WTC11 (cell line): ENCODE measurements around the gene SLC38A11. TPM values are rescaled to one million over a fixed set of nuclear protein-coding genes. Genes with fewer than 3 reads are reported as not detected.

Experiments
- ATAC-seq: fragments of 200-7000 bp; cut with Tn5 transposase; 2 replicates; pipeline ENCODE4 v1.10.0; 2021; ENCODE audit warnings: mild to moderate bottlenecking, moderate library complexity
- CTCF ChIA-PET: fragments of 300-600 bp; sonication (Branson Sonifier 250); formaldehyde crosslinking; loops from one replicate; lab custom pipeline; 2021; ENCODE audit warnings: antibody characterized with exemption; lab: Charles Lee
- POLR2A ChIA-PET: fragments of 350-600 bp; sonication (Branson Sonifier 250); formaldehyde crosslinking; loops from one replicate; lab custom pipeline; 2021; ENCODE audit warnings: antibody characterized with exemption; lab: Charles Lee
- DNase-seq: peaks from one replicate; pipeline ENCODE4 v3.0.0; 2021; ENCODE audit warnings: low spot score
- H3K27ac Mint-ChIP-seq: 2 replicates; pipeline ENCODE4 v1.8.0; 2021; ENCODE audit warnings: mixed read lengths
- H3K27me3 Mint-ChIP-seq: 2 replicates; pipeline ENCODE4 v1.8.0; 2021; ENCODE audit warnings: low read depth, mild to moderate bottlenecking, moderate library complexity, mixed read lengths
- H3K36me3 Mint-ChIP-seq: 2 replicates; pipeline ENCODE4 v1.8.0; 2021; ENCODE audit warnings: mixed read lengths
- H3K4me1 Mint-ChIP-seq: 2 replicates; pipeline ENCODE4 v1.8.0; 2022; ENCODE audit warnings: mixed read lengths
- H3K4me3 Mint-ChIP-seq: 2 replicates; pipeline ENCODE4 v1.8.0; 2021; ENCODE audit warnings: mild to moderate bottlenecking, moderate library complexity, mixed read lengths
- H3K9me3 Mint-ChIP-seq: 2 replicates; pipeline ENCODE4 v1.8.0; 2021; ENCODE audit warnings: mixed read lengths
- CREM ChIP-seq: sonication (generic); formaldehyde crosslinking; IDR thresholded peaks from 2 replicates; pipeline ENCODE4 v1.8.1; 2022; ENCODE audit warnings: mild to moderate bottlenecking, missing genetic modification reagents, moderate library complexity
- EMX1 ChIP-seq: fragments of 250-450 bp; sonication (Bioruptor Pico); IDR thresholded peaks from 2 replicates; pipeline ENCODE4 v1.8.0; 2021; ENCODE audit warnings: mild to moderate bottlenecking
- FOXJ3 ChIP-seq: sonication (generic); formaldehyde crosslinking; IDR thresholded peaks from 2 replicates; pipeline ENCODE4 v1.9.0; 2021; ENCODE audit warnings: missing genetic modification reagents, mild to moderate bottlenecking, borderline replicate concordance
- TEAD1 ChIP-seq: sonication (generic); formaldehyde crosslinking; IDR thresholded peaks from 2 replicates; pipeline ENCODE4 v1.8.0; 2022; ENCODE audit warnings: mild to moderate bottlenecking, missing genetic modification reagents
- TEAD4 ChIP-seq: sonication (generic); formaldehyde crosslinking; IDR thresholded peaks from 2 replicates; pipeline ENCODE4 v1.8.0; 2022; ENCODE audit warnings: mild to moderate bottlenecking, missing genetic modification reagents
- ZNF317 ChIP-seq: sonication (generic); formaldehyde crosslinking; IDR thresholded peaks from 2 replicates; pipeline ENCODE4 v1.8.1; 2023; ENCODE audit warnings: low read depth, mild to moderate bottlenecking, moderate library complexity, missing genetic modification reagents, borderline replicate concordance
- ZNF396 ChIP-seq: fragments of 250-450 bp; sonication (Bioruptor Pico); IDR thresholded peaks from 2 replicates; pipeline ENCODE4 v1.8.0; 2021; ENCODE audit warnings: mild to moderate bottlenecking, moderate library complexity, borderline replicate concordance
- total RNA-seq: library from RNA; stranded (reverse); gene quantifications from 3 replicates; pipeline ENCODE4 v1.2.3, GENCODE V29; 2021
- TF ChIP-seq, protein P1 (sequence below): fragments of 250-450 bp; sonication (Bioruptor Pico); IDR thresholded peaks from 2 replicates; pipeline ENCODE4 v1.9.0; 2021; ENCODE audit warnings: mild to moderate bottlenecking
- TF ChIP-seq, protein P2 (sequence below): fragments of 250-450 bp; sonication (Bioruptor Pico); conservative IDR thresholded peaks from 2 replicates; pipeline ENCODE4 v1.9.0; 2021; ENCODE audit warnings: mild to moderate bottlenecking
- TF ChIP-seq, protein P3 (sequence below): sonication (generic); formaldehyde crosslinking; IDR thresholded peaks from 2 replicates; pipeline ENCODE4 v1.8.0; 2023; ENCODE audit warnings: mild to moderate bottlenecking, missing genetic modification reagents
- TF ChIP-seq, protein P4 (sequence below): fragments of 250-450 bp; sonication (Bioruptor Pico); IDR thresholded peaks from 2 replicates; pipeline ENCODE4 v1.9.0; 2021; ENCODE audit warnings: mild to moderate bottlenecking, borderline replicate concordance
- TF ChIP-seq, protein P5 (sequence below): sonication (generic); formaldehyde crosslinking; IDR thresholded peaks from 2 replicates; pipeline ENCODE4 v1.8.1; 2022; ENCODE audit warnings: low read depth, mild to moderate bottlenecking, moderate library complexity, missing genetic modification reagents, borderline replicate concordance
- TF ChIP-seq, protein P6 (sequence below): fragments of 250-450 bp; sonication (Bioruptor Pico); IDR thresholded peaks from 2 replicates; pipeline ENCODE4 v1.9.0; 2021; ENCODE audit warnings: mild to moderate bottlenecking
- TF ChIP-seq, protein P7 (sequence below): sonication (generic); formaldehyde crosslinking; conservative IDR thresholded peaks from 2 replicates; pipeline ENCODE4 v1.8.1; 2022; ENCODE audit warnings: mild to moderate bottlenecking, missing genetic modification reagents

SLC38A11 gene
- total RNA-seq, 1 experiment from 2014 or later = not detected

DNA sequence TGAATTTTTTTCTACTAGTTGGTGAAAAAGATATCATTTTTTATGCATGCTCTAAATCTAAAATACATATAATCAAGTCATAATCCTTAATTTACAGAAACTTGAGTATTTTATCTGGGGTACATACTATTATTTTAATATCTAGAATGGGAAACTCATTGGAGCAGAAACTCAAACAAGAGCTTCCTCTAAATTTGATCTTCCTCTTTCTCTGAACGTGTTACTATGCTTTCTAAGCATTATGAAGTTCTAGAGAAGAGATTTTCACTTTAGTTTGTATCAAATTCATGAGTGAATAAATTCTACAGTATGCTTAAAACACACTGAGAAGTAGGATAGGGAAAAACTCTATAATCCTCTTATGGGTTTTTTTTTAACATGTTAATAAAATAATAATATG is 20.6 kb upstream of the SLC38A11 start (continued):
- TF ChIP-seq, protein P1, sequence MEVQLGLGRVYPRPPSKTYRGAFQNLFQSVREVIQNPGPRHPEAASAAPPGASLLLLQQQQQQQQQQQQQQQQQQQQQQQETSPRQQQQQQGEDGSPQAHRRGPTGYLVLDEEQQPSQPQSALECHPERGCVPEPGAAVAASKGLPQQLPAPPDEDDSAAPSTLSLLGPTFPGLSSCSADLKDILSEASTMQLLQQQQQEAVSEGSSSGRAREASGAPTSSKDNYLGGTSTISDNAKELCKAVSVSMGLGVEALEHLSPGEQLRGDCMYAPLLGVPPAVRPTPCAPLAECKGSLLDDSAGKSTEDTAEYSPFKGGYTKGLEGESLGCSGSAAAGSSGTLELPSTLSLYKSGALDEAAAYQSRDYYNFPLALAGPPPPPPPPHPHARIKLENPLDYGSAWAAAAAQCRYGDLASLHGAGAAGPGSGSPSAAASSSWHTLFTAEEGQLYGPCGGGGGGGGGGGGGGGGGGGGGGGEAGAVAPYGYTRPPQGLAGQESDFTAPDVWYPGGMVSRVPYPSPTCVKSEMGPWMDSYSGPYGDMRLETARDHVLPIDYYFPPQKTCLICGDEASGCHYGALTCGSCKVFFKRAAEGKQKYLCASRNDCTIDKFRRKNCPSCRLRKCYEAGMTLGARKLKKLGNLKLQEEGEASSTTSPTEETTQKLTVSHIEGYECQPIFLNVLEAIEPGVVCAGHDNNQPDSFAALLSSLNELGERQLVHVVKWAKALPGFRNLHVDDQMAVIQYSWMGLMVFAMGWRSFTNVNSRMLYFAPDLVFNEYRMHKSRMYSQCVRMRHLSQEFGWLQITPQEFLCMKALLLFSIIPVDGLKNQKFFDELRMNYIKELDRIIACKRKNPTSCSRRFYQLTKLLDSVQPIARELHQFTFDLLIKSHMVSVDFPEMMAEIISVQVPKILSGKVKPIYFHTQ (CRISPR knock-in tag) = no peak
- TF ChIP-seq ZNF396 (CRISPR knock-in tag) (no peak), TEAD4 (CRISPR knock-in tag) (no peak), ZNF317 (CRISPR knock-in tag) (no peak), EMX1 (no peak), CREM (CRISPR knock-in tag) (no peak)
- TF ChIP-seq, protein P2, sequence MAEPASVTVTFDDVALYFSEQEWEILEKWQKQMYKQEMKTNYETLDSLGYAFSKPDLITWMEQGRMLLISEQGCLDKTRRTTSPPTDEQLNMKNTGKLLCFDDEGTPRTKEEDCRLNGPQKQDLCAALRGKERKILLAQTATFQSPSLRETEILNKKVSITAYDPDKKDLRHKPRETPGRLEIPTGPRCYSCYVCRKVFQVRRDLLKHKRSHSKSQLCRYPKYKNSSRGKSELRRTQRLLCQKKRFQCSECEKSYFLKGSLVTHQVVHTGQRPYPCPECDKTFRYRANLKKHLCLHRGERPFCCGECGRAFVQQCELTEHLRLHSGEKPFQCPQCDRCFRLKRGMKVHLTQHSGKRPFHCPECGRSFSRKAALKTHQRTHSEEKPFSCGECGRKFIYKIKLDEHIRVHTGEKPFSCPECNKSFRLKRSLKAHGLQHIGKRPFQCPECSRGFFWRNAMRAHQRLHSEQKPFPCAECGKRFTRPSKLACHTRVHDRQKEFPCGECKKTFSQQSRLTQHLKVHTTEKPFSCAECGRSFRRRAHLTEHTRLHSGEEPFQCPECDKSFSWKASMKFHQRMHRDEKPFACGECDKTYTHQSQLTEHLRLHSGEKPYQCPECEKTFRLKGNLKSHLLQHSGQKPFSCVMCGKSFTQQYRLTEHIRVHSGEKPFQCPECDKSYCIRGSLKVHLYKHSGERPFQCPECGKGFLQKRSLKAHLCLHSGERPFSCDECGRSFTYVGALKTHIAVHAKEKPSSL (CRISPR knock-in tag) = no peak
- TF ChIP-seq, protein P3, sequence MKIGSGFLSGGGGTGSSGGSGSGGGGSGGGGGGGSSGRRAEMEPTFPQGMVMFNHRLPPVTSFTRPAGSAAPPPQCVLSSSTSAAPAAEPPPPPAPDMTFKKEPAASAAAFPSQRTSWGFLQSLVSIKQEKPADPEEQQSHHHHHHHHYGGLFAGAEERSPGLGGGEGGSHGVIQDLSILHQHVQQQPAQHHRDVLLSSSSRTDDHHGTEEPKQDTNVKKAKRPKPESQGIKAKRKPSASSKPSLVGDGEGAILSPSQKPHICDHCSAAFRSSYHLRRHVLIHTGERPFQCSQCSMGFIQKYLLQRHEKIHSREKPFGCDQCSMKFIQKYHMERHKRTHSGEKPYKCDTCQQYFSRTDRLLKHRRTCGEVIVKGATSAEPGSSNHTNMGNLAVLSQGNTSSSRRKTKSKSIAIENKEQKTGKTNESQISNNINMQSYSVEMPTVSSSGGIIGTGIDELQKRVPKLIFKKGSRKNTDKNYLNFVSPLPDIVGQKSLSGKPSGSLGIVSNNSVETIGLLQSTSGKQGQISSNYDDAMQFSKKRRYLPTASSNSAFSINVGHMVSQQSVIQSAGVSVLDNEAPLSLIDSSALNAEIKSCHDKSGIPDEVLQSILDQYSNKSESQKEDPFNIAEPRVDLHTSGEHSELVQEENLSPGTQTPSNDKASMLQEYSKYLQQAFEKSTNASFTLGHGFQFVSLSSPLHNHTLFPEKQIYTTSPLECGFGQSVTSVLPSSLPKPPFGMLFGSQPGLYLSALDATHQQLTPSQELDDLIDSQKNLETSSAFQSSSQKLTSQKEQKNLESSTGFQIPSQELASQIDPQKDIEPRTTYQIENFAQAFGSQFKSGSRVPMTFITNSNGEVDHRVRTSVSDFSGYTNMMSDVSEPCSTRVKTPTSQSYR (CRISPR knock-in tag) = no peak
- TF ChIP-seq, protein P4, sequence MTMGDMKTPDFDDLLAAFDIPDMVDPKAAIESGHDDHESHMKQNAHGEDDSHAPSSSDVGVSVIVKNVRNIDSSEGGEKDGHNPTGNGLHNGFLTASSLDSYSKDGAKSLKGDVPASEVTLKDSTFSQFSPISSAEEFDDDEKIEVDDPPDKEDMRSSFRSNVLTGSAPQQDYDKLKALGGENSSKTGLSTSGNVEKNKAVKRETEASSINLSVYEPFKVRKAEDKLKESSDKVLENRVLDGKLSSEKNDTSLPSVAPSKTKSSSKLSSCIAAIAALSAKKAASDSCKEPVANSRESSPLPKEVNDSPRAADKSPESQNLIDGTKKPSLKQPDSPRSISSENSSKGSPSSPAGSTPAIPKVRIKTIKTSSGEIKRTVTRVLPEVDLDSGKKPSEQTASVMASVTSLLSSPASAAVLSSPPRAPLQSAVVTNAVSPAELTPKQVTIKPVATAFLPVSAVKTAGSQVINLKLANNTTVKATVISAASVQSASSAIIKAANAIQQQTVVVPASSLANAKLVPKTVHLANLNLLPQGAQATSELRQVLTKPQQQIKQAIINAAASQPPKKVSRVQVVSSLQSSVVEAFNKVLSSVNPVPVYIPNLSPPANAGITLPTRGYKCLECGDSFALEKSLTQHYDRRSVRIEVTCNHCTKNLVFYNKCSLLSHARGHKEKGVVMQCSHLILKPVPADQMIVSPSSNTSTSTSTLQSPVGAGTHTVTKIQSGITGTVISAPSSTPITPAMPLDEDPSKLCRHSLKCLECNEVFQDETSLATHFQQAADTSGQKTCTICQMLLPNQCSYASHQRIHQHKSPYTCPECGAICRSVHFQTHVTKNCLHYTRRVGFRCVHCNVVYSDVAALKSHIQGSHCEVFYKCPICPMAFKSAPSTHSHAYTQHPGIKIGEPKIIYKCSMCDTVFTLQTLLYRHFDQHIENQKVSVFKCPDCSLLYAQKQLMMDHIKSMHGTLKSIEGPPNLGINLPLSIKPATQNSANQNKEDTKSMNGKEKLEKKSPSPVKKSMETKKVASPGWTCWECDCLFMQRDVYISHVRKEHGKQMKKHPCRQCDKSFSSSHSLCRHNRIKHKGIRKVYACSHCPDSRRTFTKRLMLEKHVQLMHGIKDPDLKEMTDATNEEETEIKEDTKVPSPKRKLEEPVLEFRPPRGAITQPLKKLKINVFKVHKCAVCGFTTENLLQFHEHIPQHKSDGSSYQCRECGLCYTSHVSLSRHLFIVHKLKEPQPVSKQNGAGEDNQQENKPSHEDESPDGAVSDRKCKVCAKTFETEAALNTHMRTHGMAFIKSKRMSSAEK (CRISPR knock-in tag) = no peak

DNA sequence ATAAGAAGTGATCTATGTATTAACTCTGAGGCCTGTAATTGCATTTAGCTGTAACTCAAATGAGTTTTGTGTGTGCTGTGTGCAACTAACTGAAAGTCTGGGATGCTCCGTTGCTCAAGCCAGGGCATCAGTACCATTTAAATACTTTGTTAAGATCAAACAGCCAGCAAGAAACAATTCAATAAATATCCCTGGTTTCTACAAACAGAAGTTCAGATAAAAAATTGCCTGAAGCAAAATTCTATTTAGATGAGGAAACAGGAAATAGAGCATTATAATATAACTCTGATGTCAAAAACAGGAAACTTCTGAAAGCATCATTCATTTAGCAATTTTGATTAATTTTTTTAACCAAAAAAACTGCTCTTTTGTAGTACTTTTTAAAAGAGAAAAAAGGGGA is 18.9 kb upstream of the SLC38A11 start:
- no peak for DNase-seq
- ChIA-PET CTCF (no interaction called here), POLR2A (no interaction called here)
- H3K27ac Mint-ChIP-seq = no peak overlapping the region
- no peaks in the 10 kb centered on the region for H3K4me1 Mint-ChIP-seq
- peaks cover 2% of the 10 kb centered on the region; the same call in 1 of the 2 replicates for H3K9me3 Mint-ChIP-seq
- no peaks in the 10 kb centered on the region for H3K27me3 Mint-ChIP-seq
- no peaks in the 10 kb centered on the region for H3K36me3 Mint-ChIP-seq
- no peak for ATAC-seq
- no peak overlapping the region for H3K4me3 Mint-ChIP-seq
- no peak for TF ChIP-seq FOXJ3
- TF ChIP-seq ZNF317 (CRISPR knock-in tag) = no peak
- no peak for TF ChIP-seq CREM (CRISPR knock-in tag)
- TF ChIP-seq ZNF396 (CRISPR knock-in tag) = no peak
- TF ChIP-seq, protein P1 (CRISPR knock-in tag) = no peak
- TF ChIP-seq, protein P5, sequence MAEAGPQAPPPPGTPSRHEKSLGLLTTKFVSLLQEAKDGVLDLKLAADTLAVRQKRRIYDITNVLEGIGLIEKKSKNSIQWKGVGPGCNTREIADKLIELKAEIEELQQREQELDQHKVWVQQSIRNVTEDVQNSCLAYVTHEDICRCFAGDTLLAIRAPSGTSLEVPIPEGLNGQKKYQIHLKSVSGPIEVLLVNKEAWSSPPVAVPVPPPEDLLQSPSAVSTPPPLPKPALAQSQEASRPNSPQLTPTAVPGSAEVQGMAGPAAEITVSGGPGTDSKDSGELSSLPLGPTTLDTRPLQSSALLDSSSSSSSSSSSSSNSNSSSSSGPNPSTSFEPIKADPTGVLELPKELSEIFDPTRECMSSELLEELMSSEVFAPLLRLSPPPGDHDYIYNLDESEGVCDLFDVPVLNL (CRISPR knock-in tag) = no peak
- TF ChIP-seq, protein P6, sequence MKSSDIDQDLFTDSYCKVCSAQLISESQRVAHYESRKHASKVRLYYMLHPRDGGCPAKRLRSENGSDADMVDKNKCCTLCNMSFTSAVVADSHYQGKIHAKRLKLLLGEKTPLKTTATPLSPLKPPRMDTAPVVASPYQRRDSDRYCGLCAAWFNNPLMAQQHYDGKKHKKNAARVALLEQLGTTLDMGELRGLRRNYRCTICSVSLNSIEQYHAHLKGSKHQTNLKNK (CRISPR knock-in tag) = no peak
- TF ChIP-seq TEAD1 (CRISPR knock-in tag) = no peak
- TF ChIP-seq, protein P2 (CRISPR knock-in tag) = no peak
- TF ChIP-seq, protein P7, sequence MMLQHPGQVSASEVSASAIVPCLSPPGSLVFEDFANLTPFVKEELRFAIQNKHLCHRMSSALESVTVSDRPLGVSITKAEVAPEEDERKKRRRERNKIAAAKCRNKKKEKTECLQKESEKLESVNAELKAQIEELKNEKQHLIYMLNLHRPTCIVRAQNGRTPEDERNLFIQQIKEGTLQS (CRISPR knock-in tag) = no peak
